Measurements from ENCODE around the gene OLA1. TPM values are rescaled to one million over a fixed set of nuclear protein-coding genes. Genes with fewer than 3 reads are reported as not detected.

The OLA1 gene
- total RNA-seq, 2 donors from 2014 or later = 127 to 181 TPM

- no peak overlapping the region for H3K27ac ChIP-seq (ENCODE audit: low read depth, low read length)
- H3K4me3 ChIP-seq (ENCODE audit: low read length) = no peak overlapping the region
- WGBS, 2 experiments (ENCODE audit: insufficient coverage in 1 of 2, insufficient read length in 1 of 2) = 73 to 74% methylated on average over 5 of the region's 5 CpGs
These were observed 18.0 kb upstream of the OLA1 start for GRCh38 chr2:174266288-174266687.

GRCh38 chr2:174263997-174264396 lies 15.7 kb upstream of the OLA1 start:
- H3K4me3 Mint-ChIP-seq = no peak overlapping the region
- H3K9me3 Mint-ChIP-seq = no peaks in the 10 kb centered on the region
- WGBS, 2 experiments (ENCODE audit: insufficient coverage in 1 of 2, insufficient read length in 1 of 2) = 91 to 100% methylated on average over 2 to 3 of the region's 3 CpGs
- peaks cover 6% of the 10 kb centered on the region for H3K27me3 Mint-ChIP-seq (ENCODE audit: insufficient read depth)
- H3K27ac Mint-ChIP-seq = no peak overlapping the region
- Histone ChIP-seq H3K36me3 (ENCODE audit: control insufficient read depth, insufficient read depth, low read length) (no peaks in the 10 kb centered on the region), H3K9me3 (ENCODE audit: control insufficient read depth, low read length) (no peaks in the 10 kb centered on the region), H3K4me3 (ENCODE audit: low read length) (no peak overlapping the region), H3K27me3 (ENCODE audit: control insufficient read depth, insufficient read depth, low read length, poor library complexity, severe bottlenecking) (no peaks in the 10 kb centered on the region), H3K4me1 (ENCODE audit: control insufficient read depth, insufficient read depth, low read length) (no peaks in the 10 kb centered on the region), H3K9ac (ENCODE audit: extremely low read depth, low read length, poor library complexity, severe bottlenecking) (no peak overlapping the region), H3K27ac (ENCODE audit: low read depth, low read length) (no peak overlapping the region)
- H3K4me1 Mint-ChIP-seq = peaks cover 5% of the 10 kb centered on the region
- no peaks in the 10 kb centered on the region for H3K36me3 Mint-ChIP-seq (ENCODE audit: low read depth)
- no peak for TF ChIP-seq CTCF (conservative IDR thresholded peaks at IDR 0.05)
- DNase-seq = no peak

More at GRCh38 chr2:174266288-174266687, 18.0 kb upstream of the OLA1 start:
- Mint-ChIP-seq H3K4me3 (no peak overlapping the region), H3K36me3 (ENCODE audit: low read depth) (no peaks in the 10 kb centered on the region), H3K27me3 (ENCODE audit: insufficient read depth) (peaks cover 6% of the 10 kb centered on the region), H3K4me1 (peaks cover 5% of the 10 kb centered on the region), H3K9me3 (no peaks in the 10 kb centered on the region), H3K27ac (no peak overlapping the region)
- Histone ChIP-seq H3K9me3 (ENCODE audit: control insufficient read depth, low read length) (no peaks in the 10 kb centered on the region), H3K9ac (ENCODE audit: extremely low read depth, low read length, poor library complexity, severe bottlenecking) (no peak overlapping the region), H3K4me1 (ENCODE audit: control insufficient read depth, insufficient read depth, low read length) (no peaks in the 10 kb centered on the region), H3K27me3 (ENCODE audit: control insufficient read depth, insufficient read depth, low read length, poor library complexity, severe bottlenecking) (no peaks in the 10 kb centered on the region), H3K36me3 (ENCODE audit: control insufficient read depth, insufficient read depth, low read length) (no peaks in the 10 kb centered on the region)
- DNase-seq = no peak
- TF ChIP-seq CTCF (conservative IDR thresholded peaks at IDR 0.05) = no peak

- TF ChIP-seq CTCF (conservative IDR thresholded peaks at IDR 0.05) = no peak
- Mint-ChIP-seq H3K27me3 (ENCODE audit: insufficient read depth) (no peaks in the 10 kb centered on the region), H3K36me3 (ENCODE audit: low read depth) (no peaks in the 10 kb centered on the region), H3K4me1 (no peaks in the 10 kb centered on the region), H3K4me3 (no peak overlapping the region), H3K9me3 (no peaks in the 10 kb centered on the region), H3K27ac (no peak overlapping the region)
- DNase-seq = no peak
- H3K9me3 ChIP-seq (ENCODE audit: control insufficient read depth, low read length) = no peaks in the 10 kb centered on the region
- H3K4me1 ChIP-seq (ENCODE audit: control insufficient read depth, insufficient read depth, low read length) = no peaks in the 10 kb centered on the region
- H3K36me3 ChIP-seq (ENCODE audit: control insufficient read depth, insufficient read depth, low read length) = no peaks in the 10 kb centered on the region
- H3K27me3 ChIP-seq (ENCODE audit: control insufficient read depth, insufficient read depth, low read length, poor library complexity, severe bottlenecking) = no peaks in the 10 kb centered on the region
- H3K9ac ChIP-seq (ENCODE audit: extremely low read depth, low read length, poor library complexity, severe bottlenecking) = no peak overlapping the region
- no peak overlapping the region for H3K27ac ChIP-seq (ENCODE audit: low read depth, low read length)
- WGBS, 2 experiments (ENCODE audit: insufficient coverage in 1 of 2, insufficient read length in 1 of 2) = 82% methylated on average over 1 of the region's 1 CpG; no CpG with 5 or more reads in 1 of the 2 experiments
- H3K4me3 ChIP-seq (ENCODE audit: low read length) = no peak overlapping the region
These were observed 11.6 kb upstream of the OLA1 start for GRCh38 chr2:174259981-174260380.
